Measurements from ENCODE around the gene THEM5.

- TF ChIP-seq GATA2 (IDR thresholded peaks at IDR 0.05; ENCODE audit: low read depth, low read length) (no peak), GATA3 (IDR thresholded peaks at IDR 0.05; ENCODE audit: low read depth, low read length) (no peak)
Measured at GRCh38 chr1:151855933-151856332, 2.4 kb upstream of the THEM5 start.
